HepG2 (cell line): ENCODE data around the gene UTP4. TPM values are rescaled to one million over a fixed set of nuclear protein-coding genes. Genes with fewer than 3 reads are reported as not detected.

Experiments used
- ATAC-seq: fragments of 200-7000 bp; cut with Tn5 transposase; 3 replicates; pipeline ENCODE4 v1.9.1; 2020; ENCODE audit warnings: mild to moderate bottlenecking, moderate library complexity
- BruUV-seq: library from RNA; stranded (reverse); fragments of 400-500 nt; replicated peaks from 2 replicates; lab custom pipeline; 2021; lab: Mats Ljungman, UMichigan
- CTCF ChIA-PET: fragments of 300-600 bp; formaldehyde crosslinking; extraction: SDS; loops from one replicate; lab custom pipeline; 2021; ENCODE audit warnings: low total read pairs, inconsistent platforms, low intra/inter-chr PET ratio; lab: Yijun Ruan, JAX
- POLR2A ChIA-PET: fragments of 350-600 bp; sonication (Branson Sonifier 250); formaldehyde crosslinking; loops from one replicate; lab custom pipeline; 2020; ENCODE audit warnings: antibody characterized with exemption, inconsistent platforms; lab: Yijun Ruan, JAX
- DNase-seq: peaks from one replicate; pipeline ENCODE4 v3.0.0-alpha.2; 2015; ENCODE audit warnings: low spot score
- FAIRE-seq: peaks from 3 replicates; lab custom pipeline; 2011; peaks lifted over from hg19 to GRCh38; lab: Jason Lieb, UNC
- H2AFZ ChIP-seq: one replicate; pipeline ENCODE4 v1.6.1; 2011; ENCODE audit warnings: low read length, inconsistent platforms
- H3K27ac ChIP-seq: fragments of 300-600 bp; 3 replicates; pipeline ENCODE4 v1.8.0; 2011; ENCODE audit warnings: mixed run types, mild to moderate bottlenecking, mixed read lengths, low read length, inconsistent platforms; ENCODE audit not compliant: insufficient read depth; ENCODE audit errors: extremely low read length
- H3K27me3 ChIP-seq, 2 experiments: fragments of 200-600 bp in 1 of 2; 2 replicates in 1 of 2; 3 replicates in 1 of 2; pipeline versions ENCODE4 v1.6.0 to v1.8.0; 2011; ENCODE audit warnings: low read length in 2 of 2, mild to moderate bottlenecking in 2 of 2, moderate library complexity in 2 of 2, inconsistent platforms in 1 of 2; ENCODE audit not compliant: insufficient read depth in 2 of 2, control insufficient read depth in 1 of 2
- H3K36me3 ChIP-seq, 2 experiments: fragments of 200-600 bp in 1 of 2; replicated peaks in 1 of 2; 2 replicates in 1 of 2; 3 replicates in 1 of 2; pipeline versions ENCODE4 v1.5.1 to v1.8.0; 2011; ENCODE audit warnings: low read length in 2 of 2, inconsistent platforms in 1 of 2; ENCODE audit not compliant: insufficient read depth in 2 of 2, control insufficient read depth in 1 of 2
- H3K4me1 ChIP-seq: 2 replicates; pipeline ENCODE4 v1.5.1; 2012; ENCODE audit warnings: low read length, inconsistent platforms; ENCODE audit not compliant: insufficient read depth
- H3K4me2 ChIP-seq: 2 replicates; pipeline ENCODE4 v1.6.0; 2011; ENCODE audit warnings: low read depth, low read length, inconsistent platforms
- H3K4me3 ChIP-seq, 3 experiments: fragments of 200-600 bp in 1 of 3; sonication (generic), shearing (Covaris generic) in 1 of 3; replicated peaks in 1 of 3; 2 replicates each; pipeline ENCODE4 v1.5.1; 2011 to 2016; ENCODE audit warnings: low read length in 3 of 3, inconsistent platforms in 2 of 3, low read depth in 2 of 3, mild to moderate bottlenecking in 2 of 3, control low read depth in 1 of 3, mixed read lengths in 1 of 3; ENCODE audit not compliant: insufficient read depth in 1 of 3
- H3K79me2 ChIP-seq: one replicate; pipeline ENCODE4 v1.6.1; 2011; ENCODE audit warnings: low read length, inconsistent platforms; ENCODE audit not compliant: insufficient read depth
- H3K9ac ChIP-seq: 2 replicates; pipeline ENCODE4 v1.6.0; 2011; ENCODE audit warnings: mild to moderate bottlenecking, low read depth, low read length, inconsistent platforms; ENCODE audit not compliant: insufficient read depth
- H3K9me3 ChIP-seq: 2 replicates; pipeline ENCODE4 v1.5.1; 2012; ENCODE audit warnings: mild to moderate bottlenecking, low read length
- H4K20me1 ChIP-seq: 2 replicates; pipeline ENCODE4 v1.6.0; 2011; ENCODE audit warnings: inconsistent platforms, mild to moderate bottlenecking, low read length, moderate library complexity; ENCODE audit not compliant: insufficient read depth
- FOXM1 ChIP-seq: sonication (generic); formaldehyde crosslinking; IDR thresholded peaks from 2 replicates; pipeline ENCODE4 v1.5.0; 2020; ENCODE audit warnings: missing genetic modification reagents
- FUBP1 ChIP-seq: sonication (generic); formaldehyde crosslinking; IDR thresholded peaks from 2 replicates; pipeline ENCODE4 v1.5.1; 2020; ENCODE audit warnings: missing genetic modification reagents, mild to moderate bottlenecking, borderline replicate concordance
- GATA4 ChIP-seq: sonication (generic); IDR thresholded peaks from 2 replicates; pipeline ENCODE4 v1.6.1; 2016; ENCODE audit warnings: antibody characterized with exemption, low read depth, borderline replicate concordance
- JARID2 ChIP-seq: sonication (generic); formaldehyde crosslinking; IDR thresholded peaks from 2 replicates; pipeline ENCODE4 v1.8.1; 2023; ENCODE audit warnings: missing genetic modification reagents, inconsistent platforms; ENCODE audit not compliant: insufficient replicate concordance
- THAP9 ChIP-seq: sonication (generic); formaldehyde crosslinking; IDR thresholded peaks from 2 replicates; pipeline ENCODE4; 2020; ENCODE audit warnings: missing genetic modification reagents, mild to moderate bottlenecking, borderline replicate concordance
- ZNF674 ChIP-seq: sonication (generic); formaldehyde crosslinking; IDR thresholded peaks from 2 replicates; pipeline ENCODE4 v1.5.0; 2020; ENCODE audit warnings: low read depth, mild to moderate bottlenecking, missing genetic modification reagents
- ZSCAN25 ChIP-seq: sonication (generic); formaldehyde crosslinking; IDR thresholded peaks from 2 replicates; pipeline ENCODE4 v1.8.0; 2022; ENCODE audit warnings: mild to moderate bottlenecking, missing genetic modification reagents
- WGBS: methylation state at CpG from one replicate; pipeline ENCODE4 v1.1.6; 2017; ENCODE audit warnings: low lambda C conversion rate; 5-methylcytosine and 5-hydroxymethylcytosine counted together
- in situ Hi-C: cut with HindIII; loops from 2 replicates; pipeline ENCODE4 v1.10.0; 2017; ENCODE audit warnings: low pct_unique_long_range_greater_than_20kb; ENCODE audit not compliant: extremely low pct_ligation_motif_present
- intact Hi-C: fragments of 100-400 bp; cut with micrococcal nuclease; formaldehyde crosslinking; loops from one replicate; pipeline ENCODE4 v1.10.0; 2022; ENCODE audit not compliant: unreplicated experiment
- polyA plus RNA-seq, 8 experiments: library from polyadenylated mRNA; depleted of rRNA in 3 of 8; stranded (reverse) in 7 of 8; unstranded in 1 of 8; fragments of >200 nt; fragmentation: Illumina TruSeq in 4 of 8; extraction: Trizol in 4 of 8; gene quantifications; 2 replicates each; pipeline versions ENCODE4 v1.2.1 to v1.2.3, GENCODE V29; 2011 to 2016; ENCODE audit warnings: low read depth in 4 of 8, missing spikeins in 1 of 8, mixed read lengths in 1 of 8; ENCODE audit not compliant: insufficient read depth in 1 of 8
- total RNA-seq, 5 experiments: library from RNA; depleted of rRNA; stranded (reverse); fragments of >200 nt; fragmentation: Illumina TruSeq; extraction: Trizol; gene quantifications; 2 replicates each; pipeline ENCODE4 v1.2.3, GENCODE V29; 2016; ENCODE audit warnings: low read depth in 1 of 5

The UTP4 gene
- total and polyA plus RNA-seq, 2 of the 13 experiments (the other 11 are each of a cell fraction or from before 2014, with no cell fraction given): 30.0 to 85.8 TPM

GRCh38 chr16:69089091-69089910, 43.1 kb upstream of the UTP4 start (continued):
- TF ChIP-seq FUBP1 (CRISPR knock-in tag) (no peak), FOXM1 (CRISPR knock-in tag) (no peak), THAP9 (CRISPR knock-in tag) (peak; percentile 61; the same call in 1 of the 2 replicates), ZSCAN25 (CRISPR knock-in tag) (0 out of 2 replicates have a peak, but pooled peaks have one; percentile 38)

GRCh38 chr16:69093974-69094373, 38.5 kb upstream of the UTP4 start:
- no peak for ATAC-seq
- no peaks in the 10 kb centered on the region for H3K9me3 ChIP-seq
- TF ChIP-seq ZNF674 (CRISPR knock-in tag) (no peak), GATA4 (no peak), JARID2 (CRISPR knock-in tag) (no peak)
- TF ChIP-seq, all 625 proteins: peak for 0
- ChIA-PET CTCF (no interaction called here), POLR2A (no interaction called here)
- Histone ChIP-seq H3K9ac (no peak overlapping the region), H3K4me1 (peaks cover 34% of the 10 kb centered on the region), H3K27me3 (no peaks in the 10 kb centered on the region), H2AFZ (no peak overlapping the region), H4K20me1 (no peaks in the 10 kb centered on the region), H3K79me2 (no peaks in the 10 kb centered on the region), H3K36me3 (no peaks in the 10 kb centered on the region), H3K27ac (no peak overlapping the region), H3K4me2 (no peak overlapping the region), H3K4me3 (no peak overlapping the region)
- DNase-seq: no peak
- intact Hi-C loops: loop anchor here (10.0 kb wide), 1 partner anchor 59 kb away; no protein-coding TSS in a partner anchor
- WGBS: 44% methylated on average over 3 of the region's 3 CpGs
- no TSS peak for BruUV-seq
- in situ Hi-C loops: no loop called here
- FAIRE-seq: no peak
